GM18873 (cell line): Measurements from ENCODE around the gene LVRN.

ENCODE experiments used
- ATAC-seq: cut with Tn5 transposase; IDR thresholded peaks from one replicate; pipeline ENCODE4 v1.9.1; 2021; ENCODE audit warnings: mild to moderate bottlenecking, moderate library complexity, moderate number of reproducible peaks; ENCODE audit not compliant: unreplicated experiment, low FRiP score

LVRN gene

DNA sequence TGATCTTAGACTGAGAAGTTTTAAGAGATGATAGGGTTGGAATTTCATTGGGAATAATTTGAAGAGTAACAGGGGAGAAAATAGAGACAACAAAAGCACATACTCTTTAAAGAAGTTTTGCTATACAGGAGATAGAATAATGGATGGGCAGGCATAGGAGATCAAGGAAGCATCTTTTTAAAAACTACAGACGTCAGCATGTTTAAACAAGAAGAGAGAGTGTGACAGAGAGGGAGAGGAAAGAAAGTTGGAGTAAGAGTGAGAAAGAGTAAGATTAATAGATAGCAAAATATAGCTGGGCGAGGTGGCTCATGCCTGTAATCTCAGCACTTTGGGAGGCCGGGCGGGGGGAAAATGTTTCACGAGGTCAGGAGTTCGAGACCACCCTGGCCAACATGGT is 5.3 kb upstream of the LVRN start:
- no peak for ATAC-seq

GRCh38 chr5:115961381-115962238 is 665 bp upstream of the LVRN start:
- ATAC-seq, result no peak

- no peak for ATAC-seq
Measured at GRCh38 chr5:115962565-115963402, 509 bp downstream of the LVRN start.

GRCh38 chr5:115963566-115963965 is 1.3 kb downstream of the LVRN start:
- no peak for ATAC-seq

GRCh38 chr5:115968770-115969169 is 6.5 kb downstream of the LVRN start:
- no peak for ATAC-seq

- peak; percentile 97 for ATAC-seq
Measured at GRCh38 chr5:115977096-115977495, 14.8 kb downstream of the LVRN start.

DNA sequence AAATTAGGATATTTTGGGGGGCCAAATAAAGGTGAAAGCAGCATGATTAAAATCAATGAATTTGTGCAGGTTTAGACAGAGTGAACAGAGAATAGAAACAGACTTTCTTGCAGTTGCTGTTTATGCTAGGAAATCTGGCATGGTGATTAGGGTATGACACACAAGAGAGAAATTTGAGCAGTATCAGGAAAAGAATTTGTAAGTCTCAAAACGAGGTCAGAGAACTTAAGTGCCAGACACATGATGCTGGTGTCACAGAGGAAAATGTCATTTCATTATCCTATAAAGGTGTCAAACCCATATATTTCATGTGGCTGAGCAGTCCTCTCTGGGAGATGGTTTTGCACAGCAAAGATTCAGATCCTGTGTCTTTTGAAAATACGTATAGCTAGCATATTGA is 15.7 kb downstream of the LVRN start:
- ATAC-seq, result no peak

GRCh38 chr5:115978779-115979178 is 16.5 kb downstream of the LVRN start:
- no peak for ATAC-seq

- ATAC-seq, result no peak
Measured at GRCh38 chr5:115979201-115980041, 17.1 kb downstream of the LVRN start.

DNA sequence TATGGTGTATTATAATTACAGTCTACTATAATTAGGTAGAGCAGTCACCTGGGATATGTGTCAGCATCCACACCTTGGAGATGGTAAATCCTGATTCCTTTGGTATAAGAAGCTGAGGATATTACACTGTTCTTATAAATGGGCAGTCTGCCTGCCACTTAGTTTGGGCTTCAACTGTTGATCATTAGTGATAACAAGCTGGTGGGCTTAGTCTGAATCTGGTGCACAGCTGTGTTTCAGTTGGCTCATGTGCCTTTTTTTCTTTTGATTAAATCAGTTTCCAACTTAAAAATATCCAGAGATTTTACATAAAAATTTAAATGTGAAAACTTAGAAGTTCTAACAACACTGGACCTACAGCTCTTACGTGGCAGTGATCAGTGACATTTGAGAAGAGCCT is 21.2 kb downstream of the LVRN start:
- no peak for ATAC-seq

DNA sequence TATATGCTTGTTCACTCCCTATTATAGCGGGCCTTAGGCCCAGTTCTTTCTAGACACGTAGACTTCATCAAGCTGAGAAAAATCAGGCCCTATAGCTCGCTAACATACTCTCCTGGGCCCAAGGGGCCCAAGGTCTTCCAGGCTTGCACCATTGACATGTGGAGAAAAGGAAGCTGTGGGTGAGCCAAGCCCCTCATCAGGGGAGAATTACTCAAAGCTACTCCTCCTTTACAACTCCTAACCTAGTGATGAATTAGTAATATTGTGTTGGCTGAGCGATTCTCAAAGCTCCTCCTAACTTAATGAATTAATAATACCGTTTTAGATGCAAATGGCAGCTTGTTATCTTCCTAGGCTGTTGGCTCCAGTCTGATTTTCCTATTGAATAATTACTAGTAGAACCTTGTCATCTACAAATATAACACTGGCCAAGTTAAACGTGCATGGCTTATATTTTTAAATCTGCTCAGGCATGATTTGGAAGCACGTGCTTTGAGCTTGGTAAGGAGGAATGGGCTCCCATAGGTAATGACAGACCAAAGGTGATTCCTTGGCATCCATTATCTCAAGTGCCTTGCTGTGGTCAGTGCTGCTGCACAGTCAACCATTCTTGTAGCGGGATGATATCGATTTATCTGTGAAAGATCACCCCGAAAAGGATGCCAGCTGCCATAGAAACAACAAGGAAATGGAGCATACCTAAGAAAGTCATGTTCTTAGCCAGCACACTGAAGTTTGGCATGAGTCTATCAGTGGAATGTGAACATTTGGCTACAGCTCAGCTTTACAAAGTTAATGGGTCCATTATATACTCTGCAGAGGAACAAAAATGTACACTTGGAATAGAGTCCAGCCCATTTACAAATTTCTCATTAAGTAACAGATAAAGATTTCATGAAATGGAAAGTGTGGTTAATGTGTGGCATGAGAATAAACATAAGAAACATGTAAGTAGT is 23.8 kb downstream of the LVRN start:
- no peak for ATAC-seq

DNA sequence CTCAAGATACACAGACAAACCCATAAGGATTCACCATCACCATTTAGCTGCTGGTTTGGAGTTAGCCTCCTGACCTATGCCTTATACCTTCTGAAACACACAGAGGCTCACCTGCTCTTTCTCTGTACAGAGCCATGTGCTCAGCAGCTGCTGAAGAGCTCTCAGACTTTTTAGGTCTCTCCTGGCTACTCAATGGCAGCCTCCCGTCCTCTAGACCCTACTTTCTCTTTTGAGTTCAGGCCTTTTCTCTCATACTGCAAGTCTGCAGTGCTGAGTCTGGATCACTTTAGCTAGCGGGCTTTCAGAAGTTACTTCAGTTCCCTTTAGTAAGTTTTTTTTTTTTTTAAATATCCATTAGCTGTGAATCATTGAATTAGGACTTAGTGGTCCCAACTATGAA is 25.7 kb downstream of the LVRN start:
- no peak for ATAC-seq

DNA sequence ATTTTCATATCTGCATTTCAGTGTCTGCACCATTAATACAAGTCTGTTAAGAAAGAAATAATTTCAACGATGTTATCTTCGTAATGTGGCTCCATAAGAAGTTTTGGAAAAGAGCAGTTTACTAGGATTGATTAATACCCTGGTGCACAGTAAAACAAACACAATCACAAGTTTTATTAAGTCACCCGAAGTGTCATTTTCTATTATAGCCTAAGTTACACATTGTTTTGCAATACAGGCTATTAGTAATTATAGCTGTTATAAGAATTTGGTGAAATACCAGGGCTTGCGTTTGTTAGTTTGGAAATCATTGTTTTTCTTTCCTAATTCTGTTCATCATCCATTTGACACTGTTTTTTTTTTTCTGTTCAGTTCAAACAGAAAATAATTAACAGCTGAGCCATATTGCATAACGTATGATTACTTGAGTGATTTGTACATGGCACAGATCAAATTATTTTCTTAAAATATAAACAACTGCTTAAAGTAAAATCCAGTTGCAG is 30.6 kb downstream of the LVRN start:
- no peak for ATAC-seq

DNA sequence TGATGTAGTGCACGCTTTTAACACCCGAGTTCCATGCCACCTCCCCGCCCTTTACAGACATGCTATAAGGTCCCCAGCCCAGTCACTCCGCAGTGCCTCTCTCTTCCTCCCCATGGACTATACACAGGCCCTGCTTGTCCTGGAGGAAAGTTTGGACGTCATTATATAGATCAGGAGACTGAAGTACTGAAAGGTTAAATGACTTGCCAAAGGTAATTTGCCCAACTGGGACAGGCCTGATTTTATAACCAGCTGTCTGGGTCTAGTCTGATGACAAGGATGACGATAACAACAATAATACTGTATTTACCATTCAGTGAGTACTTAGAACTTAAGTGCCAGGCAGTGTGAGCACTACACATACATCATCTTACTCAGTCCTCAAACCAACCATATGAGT is 33.1 kb downstream of the LVRN start:
- ATAC-seq, result no peak

GRCh38 chr5:116002116-116002906 is 40.0 kb downstream of the LVRN start:
- no peak for ATAC-seq

GRCh38 chr5:116004248-116004647 is 42.0 kb downstream of the LVRN start:
- no peak for ATAC-seq

DNA sequence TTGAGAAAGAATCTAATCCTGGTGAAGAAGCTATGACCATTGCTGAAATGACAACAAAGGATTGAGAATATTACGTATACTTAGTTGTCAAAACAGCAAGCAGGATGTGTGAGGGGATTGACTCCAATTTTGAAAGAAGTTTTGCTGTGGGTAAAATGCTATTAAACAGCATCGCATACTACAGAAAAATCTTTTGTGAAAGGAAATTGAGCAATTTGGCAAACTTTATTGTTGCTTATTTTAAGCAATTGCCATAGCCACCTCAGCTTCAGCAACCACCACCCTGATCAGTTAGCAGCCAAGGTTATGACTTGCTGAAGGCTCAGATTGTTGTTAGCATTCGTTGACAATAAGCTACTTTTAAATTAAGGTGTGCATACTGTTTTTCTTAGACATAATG is 47.5 kb downstream of the LVRN start:
- ATAC-seq, result no peak

- ATAC-seq, result no peak
Measured at GRCh38 chr5:116011046-116011445, 48.8 kb downstream of the LVRN start.
